HG03196 (cell line): ENCODE results near the gene LCN9.

Experiments
- ATAC-seq: cut with Tn5 transposase; IDR thresholded peaks from one replicate; pipeline ENCODE4 v1.9.1; 2021; ENCODE audit not compliant: unreplicated experiment

LCN9 gene

DNA sequence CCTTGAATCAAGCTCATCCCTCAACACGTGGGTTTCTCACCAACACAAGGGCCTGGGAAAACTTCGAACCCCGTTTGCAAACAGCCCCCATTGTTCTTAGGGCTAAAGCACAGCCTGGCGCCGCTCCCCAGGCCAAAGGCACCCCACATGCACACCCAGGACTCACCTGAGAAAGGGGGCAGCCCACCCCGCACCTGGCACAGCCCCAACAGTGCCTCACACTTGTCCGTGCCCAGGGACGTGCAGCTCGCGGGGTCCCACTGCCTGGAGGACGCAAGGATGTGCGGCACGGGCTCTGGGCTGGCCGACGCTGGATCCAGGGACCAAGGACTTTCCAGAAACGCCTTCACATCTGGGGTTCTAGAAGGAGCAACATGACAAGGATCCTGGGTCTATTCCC lies 33.3 kb downstream of the LCN9 start:
- ATAC-seq, result no peak

DNA sequence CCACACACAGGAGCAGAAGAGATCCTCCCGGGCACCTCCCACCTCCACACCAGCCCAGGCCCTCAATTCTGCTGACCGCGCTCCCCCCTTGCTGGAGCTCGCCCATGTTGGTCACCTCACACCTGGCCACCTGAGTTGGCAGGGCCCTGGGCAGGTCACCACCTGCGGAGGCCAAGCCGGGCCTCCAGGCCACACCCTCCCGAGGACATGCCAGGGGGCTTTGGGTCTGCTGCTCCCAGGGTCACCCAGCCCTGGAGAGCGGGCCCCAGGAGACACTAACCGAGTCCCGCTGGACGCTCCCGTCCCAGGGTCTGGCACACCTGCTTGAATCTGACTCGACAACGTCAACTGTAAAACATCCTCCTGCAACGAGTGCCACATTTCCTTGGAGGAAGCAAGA lies 34.1 kb downstream of the LCN9 start:
- no peak for ATAC-seq

DNA sequence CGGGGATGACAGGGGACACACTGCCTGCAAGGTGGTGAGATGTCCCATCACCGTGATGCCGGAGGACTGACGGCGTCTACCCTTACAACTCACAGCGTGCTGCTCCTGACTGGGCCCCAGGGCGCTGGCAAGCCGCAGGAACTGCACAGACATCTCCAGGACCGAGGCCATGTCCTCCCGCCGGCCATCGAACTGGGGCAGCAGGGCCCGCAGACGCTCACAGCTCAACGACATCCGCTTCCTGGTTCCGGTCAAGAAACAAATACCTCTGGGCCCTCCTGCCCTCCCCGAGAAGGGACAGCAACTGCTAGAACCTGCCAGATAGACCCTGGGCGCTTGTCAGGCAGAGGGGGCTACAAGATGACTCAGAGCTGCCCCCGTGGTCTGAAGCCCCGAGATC lies 35.1 kb downstream of the LCN9 start:
- ATAC-seq, result no peak

DNA sequence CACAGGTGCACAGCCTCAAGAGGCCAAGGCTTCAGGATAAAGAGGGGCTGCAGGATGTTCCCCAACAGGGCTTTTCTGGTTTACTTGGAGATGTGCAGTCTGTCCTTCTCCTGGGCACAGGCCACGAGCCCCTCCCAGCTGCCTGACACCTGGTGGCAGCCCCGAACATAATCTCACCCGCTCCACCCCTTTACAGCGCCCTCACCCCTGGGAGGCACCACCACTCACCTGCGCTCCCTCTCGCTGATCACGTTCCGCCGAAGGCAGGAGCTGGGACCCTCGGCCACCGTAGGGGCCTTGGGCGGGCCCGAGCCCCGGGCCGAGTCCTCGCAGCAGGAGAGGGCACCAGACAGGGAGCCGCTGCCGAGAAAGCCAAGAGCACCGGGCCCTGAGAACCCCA lies 35.7 kb downstream of the LCN9 start:
- no peak for ATAC-seq

DNA sequence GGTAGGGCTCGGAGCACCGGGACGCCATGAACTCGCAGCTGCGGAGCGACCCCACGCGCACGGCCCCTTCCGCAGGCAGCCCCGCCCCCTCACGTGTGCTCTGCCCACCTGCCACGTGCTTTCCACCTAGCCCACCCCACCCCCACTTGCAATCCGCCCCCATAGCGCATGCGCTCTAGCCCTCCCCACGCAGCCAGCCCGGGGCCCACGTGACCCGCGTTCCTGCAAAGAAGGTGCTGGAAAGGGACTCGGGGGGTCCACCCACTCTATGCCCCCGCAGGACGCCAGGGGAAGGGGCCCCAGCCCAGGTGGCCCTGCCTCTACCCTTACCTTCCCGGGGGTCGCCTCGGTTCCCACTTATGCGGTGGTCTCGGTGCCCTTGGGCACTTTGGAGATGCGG lies 36.3 kb downstream of the LCN9 start, which contains the start of gene SOHLH1:
Gene SOHLH1, minus strand, starts transcription at position 42 of the 400 bp plus-strand sequence. Its CDS starts 14 bp downstream, at position 28.
- no peak for ATAC-seq

DNA sequence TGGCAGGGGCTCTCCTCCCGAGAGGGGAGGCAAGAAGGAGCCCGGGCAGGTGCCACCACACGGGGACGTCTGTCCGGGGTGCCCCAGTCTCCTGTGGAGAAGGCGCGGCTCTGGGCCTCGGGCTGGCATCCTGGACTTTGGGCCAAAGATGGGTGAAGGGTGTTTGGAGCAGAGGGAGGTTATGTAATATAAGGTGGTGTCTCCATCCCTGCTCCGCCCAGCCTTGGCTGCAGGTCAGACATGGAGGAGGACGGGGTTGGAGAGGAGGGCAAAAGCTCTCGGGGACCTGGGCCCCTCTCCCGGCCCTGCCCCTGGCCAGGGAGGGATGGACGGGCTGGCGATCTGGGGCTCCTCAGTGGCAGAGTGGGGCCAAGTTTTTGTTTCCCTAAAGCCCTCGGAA lies 37.4 kb downstream of the LCN9 start:
- no peak for ATAC-seq

DNA sequence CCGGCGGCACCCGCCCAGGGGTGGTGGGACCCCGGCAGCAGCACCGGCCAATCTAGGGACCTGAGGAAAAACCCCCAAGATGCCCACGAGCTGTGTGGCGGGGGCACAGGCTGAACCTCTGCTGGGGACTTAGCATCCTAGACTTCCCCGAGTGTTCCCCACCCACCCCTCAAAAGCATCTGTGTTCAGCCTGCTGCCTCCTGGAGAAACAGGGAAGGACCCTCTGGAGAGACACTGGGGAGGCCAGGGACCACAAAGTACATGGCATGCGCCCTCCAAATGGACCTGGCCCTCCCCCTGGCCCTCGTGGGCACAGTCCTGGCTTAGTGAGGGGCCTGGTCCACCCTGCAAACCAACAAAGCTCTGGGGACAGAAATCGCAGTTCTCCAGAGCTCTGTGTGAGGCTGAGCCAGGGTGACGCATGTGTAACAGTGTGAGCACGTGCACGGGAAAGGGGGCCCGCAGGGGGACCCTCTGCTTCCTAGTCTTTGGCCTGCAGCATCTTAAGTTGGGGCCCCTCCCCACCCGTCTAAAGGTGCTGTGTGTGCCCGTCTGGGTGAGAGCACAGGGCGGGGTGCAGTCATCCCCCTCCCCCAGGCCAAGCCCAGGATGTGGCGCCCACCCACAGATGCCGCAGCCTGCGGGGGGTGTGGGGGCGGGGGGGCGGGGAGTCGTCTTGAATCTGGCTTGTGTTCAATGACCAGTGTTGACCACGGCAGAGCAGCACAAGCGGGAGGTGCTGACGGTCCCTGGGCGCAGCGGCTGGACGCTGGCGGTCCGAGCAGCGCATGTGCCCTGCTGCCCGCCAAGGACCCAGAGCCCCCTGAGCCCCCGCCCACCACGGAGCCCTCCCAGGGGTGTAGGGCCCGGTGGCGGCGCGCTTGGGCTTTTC lies 38.2 kb downstream of the LCN9 start:
- ATAC-seq, result no peak

DNA sequence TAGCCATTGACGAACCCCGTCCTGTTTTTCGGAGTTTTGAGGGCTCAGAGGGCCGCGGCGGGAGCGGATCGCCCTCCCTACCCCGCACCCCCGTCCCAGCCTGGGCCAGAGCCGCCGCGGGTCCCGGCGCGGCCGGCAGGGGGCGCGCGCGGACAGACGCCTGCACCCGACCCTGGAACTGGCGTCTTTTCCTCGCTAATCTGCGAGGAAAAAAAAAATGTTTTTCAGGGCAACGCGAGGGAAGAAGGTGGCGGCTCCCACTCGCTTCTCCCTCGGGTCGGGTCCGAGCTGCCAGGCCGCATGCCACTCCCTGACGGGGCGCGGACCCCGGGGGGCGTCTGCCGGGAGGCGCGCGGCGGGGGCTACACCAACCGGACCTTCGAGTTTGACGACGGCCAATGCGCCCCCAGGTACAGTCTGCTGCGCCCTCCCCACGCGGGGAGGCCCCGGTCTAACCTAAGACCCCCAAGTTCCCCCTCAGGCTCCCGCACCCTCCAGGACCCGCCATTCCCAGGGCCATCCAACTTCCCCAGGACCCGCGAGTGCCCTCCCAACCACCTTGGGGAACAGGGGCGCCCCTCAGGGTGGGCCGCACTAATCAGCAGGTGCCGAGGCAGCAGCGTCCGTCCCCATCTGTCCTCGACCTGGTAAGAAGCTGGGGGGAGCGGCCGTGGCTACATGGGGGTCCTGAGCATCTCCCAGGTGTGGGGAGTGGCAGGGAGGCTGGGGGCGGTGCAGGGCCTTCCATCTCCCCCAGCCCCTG lies 39.0 kb downstream of the LCN9 start, which contains the start of gene KCNT1:
Gene KCNT1, plus strand, starts transcription at position 227 of the 763 bp plus-strand sequence. Its CDS starts 74 bp downstream, at position 301.
- ATAC-seq, result no peak

DNA sequence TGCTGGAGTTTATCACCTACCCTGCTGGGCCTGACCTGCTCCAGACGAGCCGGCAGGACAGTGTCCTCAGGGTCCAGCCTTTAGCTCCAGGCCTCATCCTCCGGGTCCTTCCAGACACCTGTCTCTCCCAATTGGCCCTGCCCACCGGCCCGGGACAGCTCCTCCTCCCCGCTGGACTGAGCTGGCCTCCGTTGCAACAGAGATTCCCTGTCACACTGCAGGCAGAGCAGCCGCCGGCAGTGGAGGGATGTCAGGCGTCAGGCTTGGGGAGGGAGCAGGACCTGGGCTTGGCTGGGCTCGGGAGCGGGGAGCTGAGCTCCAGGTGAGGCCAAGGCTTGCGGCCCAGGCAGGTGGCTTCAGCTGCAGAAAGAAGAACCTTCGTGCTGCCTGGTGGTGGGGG lies 40.6 kb downstream of the LCN9 start:
- ATAC-seq, result no peak

DNA sequence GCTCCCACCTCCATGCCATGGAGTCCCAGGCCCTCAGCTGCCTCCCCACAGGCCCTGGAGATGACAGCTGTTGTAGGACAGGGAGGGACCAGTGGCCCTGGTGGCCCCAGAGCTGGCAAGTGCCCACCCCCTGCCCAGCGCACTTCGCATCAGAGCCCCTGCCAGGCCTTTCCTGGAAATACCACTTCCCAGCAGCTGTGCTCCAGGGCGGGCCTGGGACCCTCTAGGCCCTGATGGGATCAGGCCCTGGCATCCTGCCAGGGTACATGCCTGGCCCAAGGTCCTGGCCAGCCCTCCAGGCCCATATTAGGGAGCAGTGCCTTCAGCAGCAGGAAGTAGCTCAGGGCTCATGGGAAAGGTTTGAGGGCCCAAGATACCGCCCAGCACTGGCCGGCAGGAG lies 41.4 kb downstream of the LCN9 start:
- ATAC-seq, result no peak

DNA sequence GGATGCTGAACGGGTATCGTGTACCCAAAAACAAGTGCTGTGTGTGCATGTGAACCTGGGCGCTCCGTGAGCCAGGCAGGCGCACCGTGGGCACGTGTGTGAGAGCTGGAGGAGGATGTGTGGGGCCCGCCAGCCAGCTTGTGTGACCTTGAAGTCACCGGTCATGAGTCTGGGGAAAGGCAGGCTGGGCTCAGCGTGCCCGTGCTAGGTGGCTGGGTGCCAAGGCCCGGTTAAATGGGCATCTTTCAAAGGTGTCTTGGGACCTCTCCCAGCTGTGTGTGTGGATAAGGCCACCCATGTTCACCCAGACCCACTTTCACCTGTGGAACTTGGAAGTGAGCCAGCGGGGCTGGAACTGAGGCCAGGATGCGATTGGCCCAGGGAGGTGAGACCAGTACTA lies 42.3 kb downstream of the LCN9 start:
- ATAC-seq, result no peak

DNA sequence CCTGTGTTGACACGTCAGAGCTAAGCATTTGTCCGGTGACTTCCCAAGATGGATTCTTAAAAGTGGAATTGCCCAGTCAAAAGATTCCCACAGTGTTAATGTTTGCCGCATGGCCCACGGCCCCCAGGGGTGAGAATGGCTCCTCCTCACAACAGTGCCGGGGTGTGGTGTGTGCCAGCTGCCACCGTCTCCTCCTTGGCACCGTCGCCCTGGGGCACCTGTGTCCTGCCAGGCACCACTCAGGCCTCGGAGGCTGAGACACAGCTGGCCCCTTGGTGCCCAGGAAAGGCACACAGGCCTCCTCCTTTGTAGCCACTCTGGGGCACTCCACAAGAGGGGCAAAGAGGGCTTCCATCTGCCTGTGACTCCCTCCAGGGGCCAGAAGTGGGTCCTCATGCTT lies 43.2 kb downstream of the LCN9 start:
- ATAC-seq, result no peak

DNA sequence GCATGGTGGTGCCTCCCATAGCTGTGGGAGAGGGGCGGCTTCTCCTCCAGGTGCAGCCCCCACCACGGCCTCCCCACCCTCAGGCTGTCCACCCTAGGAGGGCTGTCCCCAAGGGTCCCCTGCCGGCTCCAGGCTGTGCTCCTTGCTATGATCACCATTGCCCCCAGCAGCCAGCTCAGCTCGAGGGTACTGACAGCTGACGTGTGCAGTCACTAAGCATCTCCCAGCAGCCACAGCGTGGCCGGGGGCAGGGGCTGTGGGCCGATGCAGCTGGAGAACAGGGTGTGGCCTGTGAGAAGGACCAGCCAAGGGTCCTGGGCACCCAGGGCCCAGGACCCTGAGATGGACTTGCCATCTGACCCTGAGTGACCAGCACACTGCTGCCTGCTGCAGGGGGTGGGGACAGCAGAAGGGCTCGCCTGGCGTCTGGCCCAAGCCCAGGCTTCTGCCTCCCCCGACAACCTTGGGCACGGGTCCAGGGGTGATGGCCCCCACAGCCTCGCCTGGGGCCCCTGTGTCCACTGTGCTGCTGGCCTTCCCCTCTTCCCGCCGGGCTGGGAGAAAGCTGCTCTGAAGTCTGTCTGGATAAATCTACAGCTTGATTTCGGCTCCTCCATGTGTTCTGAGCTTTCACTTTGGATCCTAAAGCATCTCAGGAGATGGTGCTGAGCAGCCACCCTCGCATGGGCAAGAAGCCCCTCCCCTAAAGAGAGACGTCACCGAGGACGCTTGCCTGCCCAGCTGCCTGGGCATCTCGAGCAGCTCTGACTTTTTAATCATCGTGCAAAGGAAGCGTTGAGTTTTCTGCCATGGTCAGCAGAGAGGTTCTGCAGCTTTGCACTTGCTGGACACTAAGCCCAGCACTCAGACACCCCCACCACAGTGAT lies 44.4 kb downstream of the LCN9 start:
- ATAC-seq, result no peak

DNA sequence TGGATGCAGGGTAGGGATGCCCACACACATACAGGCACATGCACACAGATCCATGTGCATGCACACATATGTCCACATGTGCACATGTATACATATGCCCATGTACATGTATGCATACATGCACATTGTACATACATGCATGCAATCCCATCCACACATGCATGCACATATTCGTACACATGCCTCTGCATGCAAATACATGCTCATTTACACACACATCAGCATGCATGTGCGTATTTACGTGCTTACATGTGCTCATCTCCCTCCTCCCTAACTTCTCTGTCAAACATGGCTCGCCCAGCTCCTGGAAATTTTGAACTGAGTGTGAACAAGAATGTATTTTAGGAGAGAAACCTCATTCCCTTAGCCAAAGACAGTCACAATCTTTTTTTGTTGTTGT lies 45.1 kb downstream of the LCN9 start:
- no peak for ATAC-seq

DNA sequence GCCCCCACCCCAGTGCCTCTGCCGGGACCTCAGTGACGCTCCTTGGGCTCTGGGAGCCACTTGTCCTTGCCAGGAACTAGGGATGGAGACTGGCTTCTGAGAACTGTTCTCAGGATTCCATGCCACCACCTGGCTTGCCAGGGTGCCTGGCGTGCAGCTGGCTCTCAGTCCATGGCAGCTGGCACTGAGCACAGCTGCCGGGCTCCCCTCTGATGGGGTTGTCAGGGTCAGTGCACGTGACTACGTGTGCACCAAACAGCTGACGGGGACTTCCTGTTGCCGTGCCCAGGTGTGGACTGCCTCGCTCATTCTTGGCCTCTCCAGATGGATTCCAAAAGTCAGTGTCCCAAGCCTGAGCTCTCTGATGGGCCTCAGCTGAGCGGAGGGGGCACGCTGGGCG lies 48.3 kb downstream of the LCN9 start:
- no peak for ATAC-seq

DNA sequence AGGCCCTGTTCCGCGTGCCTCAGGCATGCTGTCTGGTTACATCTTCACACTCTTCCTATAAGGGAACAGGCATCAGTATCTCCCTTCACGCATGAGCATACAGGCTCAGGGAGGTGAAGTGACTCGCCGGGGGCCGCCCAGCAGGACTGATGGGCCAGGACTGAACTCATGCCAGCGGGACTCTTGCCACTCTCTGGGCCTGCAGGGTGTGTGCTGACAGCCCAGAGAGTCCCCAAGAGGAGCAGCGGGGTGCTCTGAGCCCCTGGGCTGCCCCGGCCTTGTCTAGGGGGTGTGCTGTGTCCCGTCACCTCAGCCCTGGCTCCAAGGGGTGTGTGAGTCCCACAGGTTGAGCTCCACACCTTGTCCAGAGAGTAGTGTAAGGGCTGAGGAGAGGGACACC lies 48.8 kb downstream of the LCN9 start:
- no peak for ATAC-seq

DNA sequence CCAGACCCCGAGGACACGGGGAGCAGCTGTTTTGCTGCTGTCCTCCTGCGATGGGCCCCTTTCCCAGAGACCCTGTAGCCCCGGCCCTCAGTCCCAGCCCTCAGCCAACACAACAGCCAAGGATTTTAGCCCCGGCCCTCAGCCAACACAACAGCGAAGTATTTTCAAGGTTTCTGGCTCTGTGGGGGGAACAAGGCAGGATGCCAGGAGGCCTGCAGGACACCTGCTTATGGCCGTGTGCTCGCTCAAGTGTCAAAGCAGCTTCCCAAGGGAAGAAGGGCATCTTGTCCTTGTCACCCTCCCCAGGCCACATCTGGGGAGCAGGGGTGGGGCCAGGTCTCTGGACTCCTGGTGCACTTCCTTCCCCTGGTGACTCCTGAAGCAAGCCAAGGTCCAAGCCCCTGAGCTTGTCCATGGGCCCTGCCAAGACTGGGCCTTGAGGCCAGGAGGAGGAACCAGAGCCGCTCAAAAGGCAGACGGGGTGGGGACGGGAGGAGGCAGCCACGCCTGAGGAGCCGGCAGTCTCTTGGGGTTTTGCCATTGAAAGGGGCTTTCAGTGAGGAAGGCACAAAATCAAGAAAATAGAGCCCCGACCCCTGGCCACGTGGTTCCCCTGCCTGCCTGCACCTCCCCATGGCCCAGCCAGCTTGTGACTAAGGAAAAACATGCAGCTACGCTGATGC lies 49.6 kb downstream of the LCN9 start:
- ATAC-seq, result no peak

DNA sequence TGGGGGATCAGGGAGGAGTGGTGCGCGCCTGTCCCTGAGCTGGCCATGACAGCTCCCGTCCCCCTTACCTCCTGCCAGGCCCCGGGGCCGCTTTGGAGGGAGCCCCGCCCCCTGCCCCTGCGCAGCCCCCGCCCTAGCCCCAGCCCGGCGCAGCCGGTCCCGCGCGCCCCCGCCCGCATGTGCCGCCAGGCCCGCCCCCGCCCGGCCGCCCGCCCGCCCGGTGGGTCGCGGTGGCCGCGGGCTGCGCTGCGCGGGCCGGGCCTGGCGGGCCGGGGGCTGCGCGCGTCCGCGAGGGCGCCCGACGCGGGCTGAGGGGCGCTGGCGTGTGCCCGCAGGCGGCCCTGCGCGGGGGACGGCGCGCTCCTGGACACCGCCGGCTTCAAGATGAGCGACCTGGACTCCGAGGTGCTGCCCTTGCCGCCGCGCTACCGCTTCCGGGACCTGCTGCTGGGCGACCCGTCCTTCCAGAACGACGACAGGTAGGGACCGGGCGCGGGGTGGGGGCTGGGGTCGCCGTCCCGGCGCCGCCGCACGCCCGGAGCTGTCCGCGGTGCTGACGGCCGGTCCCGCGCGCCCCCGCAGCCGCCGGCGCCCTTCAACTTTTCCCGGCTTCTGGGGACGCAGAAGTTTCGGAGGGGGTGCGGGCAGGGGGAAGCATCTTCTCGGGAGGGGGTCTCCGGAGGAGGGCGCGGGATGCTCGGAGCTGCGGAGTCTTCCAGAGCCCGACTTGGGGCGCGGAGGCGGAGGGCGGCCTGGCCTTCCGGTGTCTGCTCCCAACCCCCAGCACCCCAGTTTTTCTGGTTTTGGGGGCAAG lies 51.3 kb downstream of the LCN9 start:
- no peak for ATAC-seq

DNA sequence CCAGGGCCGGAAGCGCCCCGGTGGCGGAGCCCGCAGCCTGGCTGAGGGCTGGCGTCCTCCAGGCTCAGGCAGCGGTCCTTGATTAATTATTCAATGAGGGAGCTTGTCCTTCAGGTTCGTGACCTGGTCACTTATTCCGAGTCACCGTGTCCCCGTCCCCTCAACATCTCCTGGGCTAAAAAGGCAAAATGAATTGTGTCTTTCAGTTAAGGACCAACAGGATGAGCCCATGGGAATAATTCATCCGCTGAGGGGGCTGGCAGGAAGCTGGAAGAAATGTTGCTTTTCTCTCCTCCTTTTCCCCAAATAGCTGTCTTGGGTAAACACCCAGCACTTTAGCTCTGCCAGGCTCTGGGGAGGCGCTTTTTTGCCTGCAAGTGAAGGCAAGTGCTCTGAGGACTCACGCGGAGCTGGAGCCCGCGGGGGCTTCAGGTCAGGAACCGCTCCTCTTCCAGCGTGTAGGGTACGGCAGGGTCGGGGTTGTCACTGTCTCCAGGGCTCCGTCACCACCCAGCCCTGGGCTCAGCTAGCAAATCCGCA lies 52.0 kb downstream of the LCN9 start:
- ATAC-seq, result no peak
